Upper lobe of left lung (tissue), 6 donors: Measurements from ENCODE around the gene IDI2. TPM values are rescaled to one million over a fixed set of nuclear protein-coding genes. Genes with fewer than 3 reads are reported as not detected.

ENCODE experiments used
- ATAC-seq, 2 donors: fragments of 200-7000 bp; cut with Tn5 transposase; one replicate each; pipeline ENCODE4 v1.9.1; 2022; ENCODE audit warnings: mild to moderate bottlenecking in 2 of 2, moderate library complexity in 2 of 2; ENCODE audit not compliant: low FRiP score in 2 of 2
- DNase-seq, 2 donors: peaks; one replicate each; pipeline ENCODE4 v3.0.0-alpha.2; 2019 to 2020
- H3K27ac ChIP-seq, 4 donors: fragments of 200-600 bp; sonication (generic); one replicate each; pipeline ENCODE4 v1.5.1; 2016 to 2019
- H3K27me3 ChIP-seq, 4 donors: fragments of 200-600 bp; sonication (generic); one replicate each; pipeline ENCODE4 v1.5.1; 2017 to 2019
- H3K36me3 ChIP-seq, 4 donors: fragments of 200-600 bp; sonication (generic); one replicate each; pipeline ENCODE4 v1.5.1; 2016 to 2019
- H3K4me1 ChIP-seq, 4 donors: fragments of 200-600 bp; sonication (generic); one replicate each; pipeline ENCODE4 v1.5.1; 2018 to 2019
- H3K4me3 ChIP-seq, 4 donors: fragments of 200-600 bp; sonication (generic); one replicate each; pipeline ENCODE4 v1.5.1; 2017 to 2019; ENCODE audit warnings: mild to moderate bottlenecking in 2 of 4, moderate library complexity in 1 of 4
- H3K9me3 ChIP-seq, 4 donors: fragments of 200-600 bp; sonication (generic); one replicate each; pipeline ENCODE4 v1.5.1; 2018 to 2019
- EP300 ChIP-seq, 4 donors: sonication (generic); formaldehyde crosslinking; IDR thresholded peaks; one replicate each; pipeline ENCODE4 v1.5.1; 2017; ENCODE audit warnings: antibody characterized with exemption in 4 of 4, control low read depth in 2 of 4
- POLR2A ChIP-seq, 4 donors: fragments of 450-650 bp; IDR thresholded peaks; one replicate each; pipeline ENCODE4 v1.5.1; 2016 to 2017; ENCODE audit warnings: antibody characterized with exemption in 4 of 4, mild to moderate bottlenecking in 2 of 4
- POLR2AphosphoS5 ChIP-seq, 2 donors: sonication (generic); formaldehyde crosslinking; IDR thresholded peaks; one replicate each; pipeline ENCODE4 v1.5.1; 2017; ENCODE audit warnings: antibody characterized with exemption in 2 of 2
- WGBS, 2 donors: methylation state at CpG; one replicate each; pipeline ENCODE4 v1.1.5; 2017 to 2018; 5-methylcytosine and 5-hydroxymethylcytosine counted together
- total RNA-seq, 6 donors: library from RNA; depleted of rRNA in 4 of 6; stranded (reverse); fragments of >200 nt in 4 of 6; gene quantifications; one replicate each; pipeline versions ENCODE4 v1.1.0 to v1.2.1, GENCODE V29; 2016 to 2021
- TF ChIP-seq, protein P1 (sequence below), 6 experiments: fragments of 450-650 bp in 4 of 6; fragments of 200-600 bp in 2 of 6; sonication (generic) in 2 of 6; IDR thresholded peaks; one replicate each; pipeline ENCODE4 v1.5.1; 2016 to 2019; ENCODE audit warnings: antibody characterized with exemption in 6 of 6
- donor health status: DM: no; HTN: no; CAD: no; lungs with moderate emphysema.
- donor health status: DM: no; HTN: yes; CAD: no; lungs with severe emphysema.

The IDI2 gene
- total RNA-seq, 6 donors from 2014 or later = not detected

DNA sequence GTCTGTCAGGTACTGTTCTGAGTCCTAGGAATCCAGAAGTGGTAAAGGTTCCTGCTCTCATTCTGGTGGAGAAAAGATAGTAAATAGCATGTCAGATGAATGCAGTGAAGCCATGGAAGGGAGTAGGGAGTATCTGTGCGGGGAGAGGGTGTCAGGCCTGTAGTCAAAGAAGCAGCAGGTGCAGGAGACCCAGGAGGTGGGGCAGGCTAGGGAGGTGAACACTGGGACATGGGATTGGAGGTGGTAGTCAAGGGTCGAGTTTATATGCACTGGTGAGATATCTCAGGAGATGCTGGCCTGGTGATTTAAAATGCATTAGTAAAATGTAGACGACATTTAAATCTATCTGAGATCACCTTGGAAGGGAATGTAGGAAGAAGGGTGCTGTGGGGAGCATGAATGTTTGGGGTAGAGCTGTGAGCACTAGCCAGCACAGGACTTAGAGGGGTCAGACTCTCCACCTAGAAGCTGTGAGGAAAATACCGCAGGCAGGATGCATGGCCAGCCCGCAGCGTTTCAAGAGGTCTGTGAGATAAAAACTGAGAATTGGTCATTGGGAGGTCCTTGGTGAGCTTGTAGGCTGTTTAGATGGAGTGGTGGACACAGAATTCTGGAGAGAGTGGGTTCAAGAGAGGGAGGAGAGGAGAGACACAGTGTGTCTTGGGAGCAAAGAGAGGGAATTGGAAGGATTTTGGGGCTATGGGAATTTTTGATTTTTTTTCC lies 30.7 kb downstream of the IDI2 start:
- peaks cover 0 to 8% (median 2%) of the 10 kb centered on the region in 4 donors for H3K4me1 ChIP-seq
- peaks cover 30 to 74% (median 61%) of the 10 kb centered on the region in 4 donors for H3K36me3 ChIP-seq
- DNase-seq (no peak), ATAC-seq (no peak)
- H3K4me3 ChIP-seq = no peak overlapping the region
- H3K27ac ChIP-seq = no peak overlapping the region
- WGBS, 2 donors = 91 to 94% methylated on average over 6 of the region's 6 CpGs
- TF ChIP-seq POLR2AphosphoS5 (IDR thresholded peaks at IDR 0.05) (no peak), POLR2A (IDR thresholded peaks at IDR 0.05) (no peak)
- no peaks in the 10 kb centered on the region for H3K27me3 ChIP-seq
- no peaks in the 10 kb centered on the region for H3K9me3 ChIP-seq

DNA sequence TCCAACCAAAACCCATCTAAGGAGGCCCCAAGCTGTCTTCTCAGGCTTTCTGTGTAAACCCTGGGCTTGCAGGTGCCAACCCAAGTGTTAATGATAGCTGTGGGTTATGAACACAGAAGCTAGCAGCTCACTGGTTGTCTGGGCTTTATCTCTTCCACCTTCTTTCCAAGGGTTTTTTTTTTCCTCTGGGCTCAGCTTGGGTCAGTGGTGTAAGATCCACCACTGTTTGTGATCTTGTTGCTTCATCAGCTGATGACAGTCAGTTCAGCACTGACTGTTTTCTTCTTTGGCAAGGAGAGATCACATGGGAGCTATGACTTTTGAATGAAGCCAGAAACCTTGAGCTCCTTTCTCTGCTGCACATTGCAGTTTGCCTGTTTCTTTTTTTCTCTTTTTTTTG lies 32.8 kb downstream of the IDI2 start:
- H3K36me3 ChIP-seq = peaks cover 16 to 53% (median 41%) of the 10 kb centered on the region in 4 donors
- no peak overlapping the region for H3K27ac ChIP-seq
- ATAC-seq (no peak), DNase-seq (no peak)
- peaks cover 11 to 21% (median 13%) of the 10 kb centered on the region in 4 donors for H3K4me1 ChIP-seq
- TF ChIP-seq POLR2AphosphoS5 (IDR thresholded peaks at IDR 0.05) = no peak
- TF ChIP-seq, protein P1, sequence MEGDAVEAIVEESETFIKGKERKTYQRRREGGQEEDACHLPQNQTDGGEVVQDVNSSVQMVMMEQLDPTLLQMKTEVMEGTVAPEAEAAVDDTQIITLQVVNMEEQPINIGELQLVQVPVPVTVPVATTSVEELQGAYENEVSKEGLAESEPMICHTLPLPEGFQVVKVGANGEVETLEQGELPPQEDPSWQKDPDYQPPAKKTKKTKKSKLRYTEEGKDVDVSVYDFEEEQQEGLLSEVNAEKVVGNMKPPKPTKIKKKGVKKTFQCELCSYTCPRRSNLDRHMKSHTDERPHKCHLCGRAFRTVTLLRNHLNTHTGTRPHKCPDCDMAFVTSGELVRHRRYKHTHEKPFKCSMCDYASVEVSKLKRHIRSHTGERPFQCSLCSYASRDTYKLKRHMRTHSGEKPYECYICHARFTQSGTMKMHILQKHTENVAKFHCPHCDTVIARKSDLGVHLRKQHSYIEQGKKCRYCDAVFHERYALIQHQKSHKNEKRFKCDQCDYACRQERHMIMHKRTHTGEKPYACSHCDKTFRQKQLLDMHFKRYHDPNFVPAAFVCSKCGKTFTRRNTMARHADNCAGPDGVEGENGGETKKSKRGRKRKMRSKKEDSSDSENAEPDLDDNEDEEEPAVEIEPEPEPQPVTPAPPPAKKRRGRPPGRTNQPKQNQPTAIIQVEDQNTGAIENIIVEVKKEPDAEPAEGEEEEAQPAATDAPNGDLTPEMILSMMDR (IDR thresholded peaks at IDR 0.05) = no peak
- H3K9me3 ChIP-seq = no peaks in the 10 kb centered on the region
- no peak overlapping the region for H3K4me3 ChIP-seq
- no peaks in the 10 kb centered on the region for H3K27me3 ChIP-seq

DNA sequence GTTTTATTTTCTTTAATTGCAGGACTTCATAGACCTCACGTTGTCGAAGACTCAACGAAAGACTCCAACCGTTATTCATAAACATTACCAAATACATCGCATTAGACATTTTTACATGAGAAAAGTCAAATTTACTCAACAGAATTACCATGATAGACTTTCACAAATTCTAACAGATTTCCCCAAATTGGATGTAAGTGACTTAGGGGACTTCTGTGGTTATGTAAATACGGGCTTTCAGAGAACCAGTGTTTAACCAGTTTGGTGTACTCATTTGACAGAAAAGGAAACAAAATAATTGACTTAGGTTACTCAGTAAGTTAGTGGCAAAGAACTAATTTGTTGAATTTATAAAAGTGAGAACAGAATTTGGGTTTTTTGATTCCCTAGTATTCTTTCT lies 33.2 kb downstream of the IDI2 start:
- peaks cover 11 to 24% (median 14%) of the 10 kb centered on the region in 4 donors for H3K4me1 ChIP-seq
- no peak overlapping the region for H3K4me3 ChIP-seq
- no peaks in the 10 kb centered on the region for H3K27me3 ChIP-seq
- no peak overlapping the region for H3K27ac ChIP-seq
- peaks cover 13 to 49% (median 37%) of the 10 kb centered on the region in 4 donors for H3K36me3 ChIP-seq
- no peak for DNase-seq
- no peaks in the 10 kb centered on the region for H3K9me3 ChIP-seq
- TF ChIP-seq POLR2A (IDR thresholded peaks at IDR 0.05) (no peak), POLR2AphosphoS5 (IDR thresholded peaks at IDR 0.05) (no peak), EP300 (IDR thresholded peaks at IDR 0.05) (no peak)
- TF ChIP-seq, protein P1 (IDR thresholded peaks at IDR 0.05) = no peak
- 85 to 94% methylated on average over 6 of the region's 6 CpGs for WGBS, 2 donors
- ATAC-seq = no peak

DNA sequence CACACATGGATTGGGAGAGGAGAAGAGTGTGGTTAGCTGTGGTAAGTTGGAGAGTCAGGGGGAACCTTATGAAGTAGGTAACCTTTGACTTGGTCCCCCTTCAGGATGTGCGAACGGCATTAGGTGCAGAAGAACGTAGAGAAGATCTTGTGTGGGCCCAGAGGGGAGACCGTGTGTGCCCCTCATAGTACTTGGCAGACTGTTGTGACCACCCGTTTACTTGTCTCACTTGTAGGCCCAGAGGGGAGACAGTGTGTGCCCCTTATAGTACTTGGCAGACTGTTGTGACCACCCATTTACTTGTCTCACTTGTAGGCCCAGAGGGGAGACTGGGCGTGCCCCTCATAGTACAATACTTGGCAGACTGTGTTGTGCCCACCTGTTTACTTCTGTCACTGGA lies 34.9 kb downstream of the IDI2 start:
- WGBS, 2 donors = 90 to 95% methylated on average over 6 of the region's 6 CpGs
- DNase-seq = no peak
- Histone ChIP-seq H3K9me3 (no peaks in the 10 kb centered on the region), H3K36me3 (peaks cover 8 to 32% (median 21%) of the 10 kb centered on the region in 4 donors), H3K4me3 (no peak overlapping the region), H3K27ac (no peak overlapping the region), H3K27me3 (no peaks in the 10 kb centered on the region), H3K4me1 (peaks cover 20 to 36% (median 23%) of the 10 kb centered on the region in 4 donors)
- TF ChIP-seq POLR2A (IDR thresholded peaks at IDR 0.05) (no peak), POLR2AphosphoS5 (IDR thresholded peaks at IDR 0.05) (no peak), EP300 (IDR thresholded peaks at IDR 0.05) (no peak)
- TF ChIP-seq, protein P1 (IDR thresholded peaks at IDR 0.05) = no peak
- ATAC-seq = no peak

DNA sequence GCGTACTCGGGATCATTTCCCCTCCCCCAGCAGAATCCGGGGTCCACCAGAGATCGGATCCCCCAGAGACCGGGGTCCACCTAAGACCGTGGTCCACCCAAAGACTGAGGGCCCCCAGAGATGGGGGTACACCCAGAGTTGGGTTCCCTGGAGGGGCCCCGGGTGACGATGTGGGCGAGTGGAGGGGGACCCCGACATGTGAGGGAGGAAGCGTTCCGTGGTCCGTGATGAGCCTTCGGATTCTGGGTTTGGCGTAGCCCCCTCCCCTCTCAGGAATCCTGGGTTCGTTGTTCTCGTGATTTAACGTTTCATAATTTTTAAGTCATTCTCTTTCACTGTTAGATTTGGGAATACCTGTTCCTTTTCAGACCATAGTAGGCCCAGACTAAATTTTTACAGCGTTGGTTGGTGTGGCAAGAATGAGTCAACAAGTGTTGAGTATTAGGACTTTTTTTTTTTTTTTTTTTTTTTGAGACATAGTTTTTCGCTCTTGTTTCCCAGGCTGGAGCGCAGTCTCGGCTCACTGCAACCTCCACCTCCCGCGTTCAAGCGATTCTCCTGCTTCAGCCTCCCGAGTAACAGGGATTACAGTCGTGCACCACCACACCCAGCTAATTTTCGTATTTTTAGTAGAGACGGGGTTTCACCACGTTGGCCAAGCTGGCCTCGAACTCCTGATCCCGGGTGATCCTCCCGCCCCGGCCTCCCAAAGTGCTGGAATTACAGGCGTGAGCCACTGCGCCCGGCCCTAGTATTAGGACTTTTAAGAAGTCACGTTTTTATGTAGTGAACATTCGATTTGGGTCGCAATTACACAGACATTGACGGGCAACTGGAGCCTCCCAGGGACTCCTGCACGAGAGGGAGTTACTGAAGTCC lies 36.8 kb downstream of the IDI2 start:
- ATAC-seq = no peak
- Histone ChIP-seq H3K4me1 (peaks cover 20 to 36% (median 23%) of the 10 kb centered on the region in 4 donors), H3K9me3 (no peaks in the 10 kb centered on the region), H3K36me3 (peaks cover 3 to 16% (median 9%) of the 10 kb centered on the region in 4 donors), H3K27me3 (no peaks in the 10 kb centered on the region), H3K4me3 (peak overlapping the region; percentile 68 to 86 (median 73)), H3K27ac (peak overlapping the region; percentile 89 to 95 (median 92))
- 27 to 33% methylated on average over 39 to 42 of the region's 42 CpGs for WGBS, 2 donors
- no peak for TF ChIP-seq POLR2AphosphoS5 (IDR thresholded peaks at IDR 0.05)
- TF ChIP-seq, protein P1 (IDR thresholded peaks at IDR 0.05) = no peak
- no peak for TF ChIP-seq EP300 (IDR thresholded peaks at IDR 0.05)
- no peak for DNase-seq
